HepG2 (cell line): ENCODE data around the gene MYLK2. TPM values are rescaled to one million over a fixed set of nuclear protein-coding genes. Genes with fewer than 3 reads are reported as not detected.

Source experiments
- ATAC-seq: fragments of 200-7000 bp; cut with Tn5 transposase; 3 replicates; pipeline ENCODE4 v1.9.1; 2020; ENCODE audit warnings: mild to moderate bottlenecking, moderate library complexity
- BruUV-seq: library from RNA; stranded (reverse); fragments of 400-500 nt; replicated peaks from 2 replicates; lab custom pipeline; 2021; lab: Mats Ljungman, UMichigan
- CTCF ChIA-PET: fragments of 300-600 bp; formaldehyde crosslinking; extraction: SDS; loops from one replicate; lab custom pipeline; 2021; ENCODE audit warnings: low total read pairs, inconsistent platforms, low intra/inter-chr PET ratio; lab: Yijun Ruan, JAX
- POLR2A ChIA-PET: fragments of 350-600 bp; sonication (Branson Sonifier 250); formaldehyde crosslinking; loops from one replicate; lab custom pipeline; 2020; ENCODE audit warnings: antibody characterized with exemption, inconsistent platforms; lab: Yijun Ruan, JAX
- DNase-seq: peaks from one replicate; pipeline ENCODE4 v3.0.0-alpha.2; 2015; ENCODE audit warnings: low spot score
- FAIRE-seq: peaks from 3 replicates; lab custom pipeline; 2011; peaks lifted over from hg19 to GRCh38; lab: Jason Lieb, UNC
- H2AFZ ChIP-seq: one replicate; pipeline ENCODE4 v1.6.1; 2011; ENCODE audit warnings: low read length, inconsistent platforms
- H3K27ac ChIP-seq: fragments of 300-600 bp; 3 replicates; pipeline ENCODE4 v1.8.0; 2011; ENCODE audit warnings: mixed run types, mild to moderate bottlenecking, mixed read lengths, low read length, inconsistent platforms; ENCODE audit not compliant: insufficient read depth; ENCODE audit errors: extremely low read length
- H3K27me3 ChIP-seq, 2 experiments: fragments of 200-600 bp in 1 of 2; 2 replicates in 1 of 2; 3 replicates in 1 of 2; pipeline versions ENCODE4 v1.6.0 to v1.8.0; 2011; ENCODE audit warnings: low read length in 2 of 2, mild to moderate bottlenecking in 2 of 2, moderate library complexity in 2 of 2, inconsistent platforms in 1 of 2; ENCODE audit not compliant: insufficient read depth in 2 of 2, control insufficient read depth in 1 of 2
- H3K36me3 ChIP-seq, 2 experiments: fragments of 200-600 bp in 1 of 2; replicated peaks in 1 of 2; 2 replicates in 1 of 2; 3 replicates in 1 of 2; pipeline versions ENCODE4 v1.5.1 to v1.8.0; 2011; ENCODE audit warnings: low read length in 2 of 2, inconsistent platforms in 1 of 2; ENCODE audit not compliant: insufficient read depth in 2 of 2, control insufficient read depth in 1 of 2
- H3K4me1 ChIP-seq: 2 replicates; pipeline ENCODE4 v1.5.1; 2012; ENCODE audit warnings: low read length, inconsistent platforms; ENCODE audit not compliant: insufficient read depth
- H3K4me2 ChIP-seq: 2 replicates; pipeline ENCODE4 v1.6.0; 2011; ENCODE audit warnings: low read depth, low read length, inconsistent platforms
- H3K4me3 ChIP-seq, 3 experiments: fragments of 200-600 bp in 1 of 3; sonication (generic), shearing (Covaris generic) in 1 of 3; replicated peaks in 1 of 3; 2 replicates each; pipeline ENCODE4 v1.5.1; 2011 to 2016; ENCODE audit warnings: low read length in 3 of 3, inconsistent platforms in 2 of 3, low read depth in 2 of 3, mild to moderate bottlenecking in 2 of 3, control low read depth in 1 of 3, mixed read lengths in 1 of 3; ENCODE audit not compliant: insufficient read depth in 1 of 3
- H3K79me2 ChIP-seq: one replicate; pipeline ENCODE4 v1.6.1; 2011; ENCODE audit warnings: low read length, inconsistent platforms; ENCODE audit not compliant: insufficient read depth
- H3K9ac ChIP-seq: 2 replicates; pipeline ENCODE4 v1.6.0; 2011; ENCODE audit warnings: mild to moderate bottlenecking, low read depth, low read length, inconsistent platforms; ENCODE audit not compliant: insufficient read depth
- H3K9me3 ChIP-seq: 2 replicates; pipeline ENCODE4 v1.5.1; 2012; ENCODE audit warnings: mild to moderate bottlenecking, low read length
- H4K20me1 ChIP-seq: 2 replicates; pipeline ENCODE4 v1.6.0; 2011; ENCODE audit warnings: inconsistent platforms, mild to moderate bottlenecking, low read length, moderate library complexity; ENCODE audit not compliant: insufficient read depth
- NFE2L1 ChIP-seq: sonication (generic); formaldehyde crosslinking; IDR thresholded peaks from 2 replicates; pipeline ENCODE4 v1.4.0; 2020; ENCODE audit warnings: missing genetic modification reagents, mild to moderate bottlenecking, borderline replicate concordance
- ONECUT2 ChIP-seq: sonication (generic); formaldehyde crosslinking; IDR thresholded peaks from 2 replicates; pipeline ENCODE4 v1.4.0; 2020; ENCODE audit warnings: missing genetic modification reagents
- TOE1 ChIP-seq: sonication (generic); formaldehyde crosslinking; IDR thresholded peaks from 2 replicates; pipeline ENCODE4 v1.4.0; 2020; ENCODE audit warnings: mild to moderate bottlenecking, missing genetic modification reagents
- U2AF2 ChIP-seq: fragments of 200-400 bp; formaldehyde crosslinking; IDR thresholded peaks from 2 replicates; pipeline ENCODE4 v1.6.1; 2017; ENCODE audit warnings: low read depth, mild to moderate bottlenecking, low read length
- WGBS: methylation state at CpG from one replicate; pipeline ENCODE4 v1.1.6; 2017; ENCODE audit warnings: low lambda C conversion rate; 5-methylcytosine and 5-hydroxymethylcytosine counted together
- in situ Hi-C: cut with HindIII; loops from 2 replicates; pipeline ENCODE4 v1.10.0; 2017; ENCODE audit warnings: low pct_unique_long_range_greater_than_20kb; ENCODE audit not compliant: extremely low pct_ligation_motif_present
- intact Hi-C: fragments of 100-400 bp; cut with micrococcal nuclease; formaldehyde crosslinking; loops from one replicate; pipeline ENCODE4 v1.10.0; 2022; ENCODE audit not compliant: unreplicated experiment
- polyA plus RNA-seq, 8 experiments: library from polyadenylated mRNA; depleted of rRNA in 3 of 8; stranded (reverse) in 7 of 8; unstranded in 1 of 8; fragments of >200 nt; fragmentation: Illumina TruSeq in 4 of 8; extraction: Trizol in 4 of 8; gene quantifications; 2 replicates each; pipeline versions ENCODE4 v1.2.1 to v1.2.3, GENCODE V29; 2011 to 2016; ENCODE audit warnings: low read depth in 4 of 8, missing spikeins in 1 of 8, mixed read lengths in 1 of 8; ENCODE audit not compliant: insufficient read depth in 1 of 8
- total RNA-seq, 5 experiments: library from RNA; depleted of rRNA; stranded (reverse); fragments of >200 nt; fragmentation: Illumina TruSeq; extraction: Trizol; gene quantifications; 2 replicates each; pipeline ENCODE4 v1.2.3, GENCODE V29; 2016; ENCODE audit warnings: low read depth in 1 of 5
- TF ChIP-seq, protein P1 (sequence below): sonication (generic); formaldehyde crosslinking; IDR thresholded peaks from 2 replicates; pipeline ENCODE4 v1.5.1; 2020; ENCODE audit warnings: mild to moderate bottlenecking, missing genetic modification reagents, moderate library complexity
- TF ChIP-seq, protein P2 (sequence below): sonication (generic); formaldehyde crosslinking; IDR thresholded peaks from 2 replicates; pipeline ENCODE4 v1.8.0; 2022; ENCODE audit warnings: mild to moderate bottlenecking, missing genetic modification reagents, moderate library complexity
- TF ChIP-seq, protein P3 (sequence below): sonication (generic); formaldehyde crosslinking; IDR thresholded peaks from 2 replicates; pipeline ENCODE4 v1.5.0; 2020; ENCODE audit warnings: missing genetic modification reagents

The MYLK2 gene
- total and polyA plus RNA-seq, 2 of the 13 experiments (the other 11 are each of a cell fraction or from before 2014, with no cell fraction given) = 0.27 TPM; not detected in 1

GRCh38 chr20:31836853-31837608, 17.9 kb downstream of the MYLK2 start:
- POLR2A ChIA-PET = interaction anchor here (1.1 kb wide), 1 partner anchor 10 kb away, joined by 4 read pairs; no protein-coding TSS in a partner anchor
- BruUV-seq = no TSS peak

More at GRCh38 chr20:31836853-31837608, 17.9 kb downstream of the MYLK2 start:
- WGBS = 42% methylated on average over 5 of the region's 5 CpGs
- Histone ChIP-seq H3K4me2 (no peak overlapping the region), H3K4me1 (peaks cover 37% of the 10 kb centered on the region), H3K27me3 (peaks cover 11 to 19% of the 10 kb centered on the region in 2 experiments; a peak in 3 of 5 replicates), H3K27ac (no peak overlapping the region), H3K4me3 (no peak overlapping the region), H3K79me2 (no peaks in the 10 kb centered on the region), H3K9ac (no peak overlapping the region), H2AFZ (no peak overlapping the region), H4K20me1 (no peaks in the 10 kb centered on the region), H3K9me3 (no peaks in the 10 kb centered on the region), H3K36me3 (no peaks in the 10 kb centered on the region)
- no peak for TF ChIP-seq ONECUT2 (CRISPR knock-in tag)
- TF ChIP-seq, protein P1, sequence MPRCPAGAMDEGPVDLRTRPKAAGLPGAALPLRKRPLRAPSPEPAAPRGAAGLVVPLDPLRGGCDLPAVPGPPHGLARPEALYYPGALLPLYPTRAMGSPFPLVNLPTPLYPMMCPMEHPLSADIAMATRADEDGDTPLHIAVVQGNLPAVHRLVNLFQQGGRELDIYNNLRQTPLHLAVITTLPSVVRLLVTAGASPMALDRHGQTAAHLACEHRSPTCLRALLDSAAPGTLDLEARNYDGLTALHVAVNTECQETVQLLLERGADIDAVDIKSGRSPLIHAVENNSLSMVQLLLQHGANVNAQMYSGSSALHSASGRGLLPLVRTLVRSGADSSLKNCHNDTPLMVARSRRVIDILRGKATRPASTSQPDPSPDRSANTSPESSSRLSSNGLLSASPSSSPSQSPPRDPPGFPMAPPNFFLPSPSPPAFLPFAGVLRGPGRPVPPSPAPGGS = 0 out of 2 replicates have a peak, but pooled peaks have one; percentile 0
- no peak for TF ChIP-seq TOE1 (CRISPR knock-in tag)
- no peak for TF ChIP-seq U2AF2
- TF ChIP-seq NFE2L1 = no peak
- TF ChIP-seq, protein P2, sequence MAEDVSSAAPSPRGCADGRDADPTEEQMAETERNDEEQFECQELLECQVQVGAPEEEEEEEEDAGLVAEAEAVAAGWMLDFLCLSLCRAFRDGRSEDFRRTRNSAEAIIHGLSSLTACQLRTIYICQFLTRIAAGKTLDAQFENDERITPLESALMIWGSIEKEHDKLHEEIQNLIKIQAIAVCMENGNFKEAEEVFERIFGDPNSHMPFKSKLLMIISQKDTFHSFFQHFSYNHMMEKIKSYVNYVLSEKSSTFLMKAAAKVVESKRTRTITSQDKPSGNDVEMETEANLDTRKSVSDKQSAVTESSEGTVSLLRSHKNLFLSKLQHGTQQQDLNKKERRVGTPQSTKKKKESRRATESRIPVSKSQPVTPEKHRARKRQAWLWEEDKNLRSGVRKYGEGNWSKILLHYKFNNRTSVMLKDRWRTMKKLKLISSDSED (CRISPR knock-in tag) = 0 out of 2 replicates have a peak, but pooled peaks have one; percentile 29
- TF ChIP-seq, protein P3, sequence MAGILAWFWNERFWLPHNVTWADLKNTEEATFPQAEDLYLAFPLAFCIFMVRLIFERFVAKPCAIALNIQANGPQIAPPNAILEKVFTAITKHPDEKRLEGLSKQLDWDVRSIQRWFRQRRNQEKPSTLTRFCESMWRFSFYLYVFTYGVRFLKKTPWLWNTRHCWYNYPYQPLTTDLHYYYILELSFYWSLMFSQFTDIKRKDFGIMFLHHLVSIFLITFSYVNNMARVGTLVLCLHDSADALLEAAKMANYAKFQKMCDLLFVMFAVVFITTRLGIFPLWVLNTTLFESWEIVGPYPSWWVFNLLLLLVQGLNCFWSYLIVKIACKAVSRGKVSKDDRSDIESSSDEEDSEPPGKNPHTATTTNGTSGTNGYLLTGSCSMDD (CRISPR knock-in tag) = no peak
- no peak for DNase-seq
- no peak for ATAC-seq
- in situ Hi-C loops = no loop called here
- FAIRE-seq = no peak
- intact Hi-C loops = no loop called here
- CTCF ChIA-PET = no interaction called here
